ENCODE measurements around the gene ZNF573. TPM values are rescaled to one million over a fixed set of nuclear protein-coding genes. Genes with fewer than 3 reads are reported as not detected.

The ZNF573 gene
- total and polyA plus RNA-seq, 2 of the 13 experiments (the other 11 are each of a cell fraction or from before 2014, with no cell fraction given) = 3.1 to 9.3 TPM

DNA sequence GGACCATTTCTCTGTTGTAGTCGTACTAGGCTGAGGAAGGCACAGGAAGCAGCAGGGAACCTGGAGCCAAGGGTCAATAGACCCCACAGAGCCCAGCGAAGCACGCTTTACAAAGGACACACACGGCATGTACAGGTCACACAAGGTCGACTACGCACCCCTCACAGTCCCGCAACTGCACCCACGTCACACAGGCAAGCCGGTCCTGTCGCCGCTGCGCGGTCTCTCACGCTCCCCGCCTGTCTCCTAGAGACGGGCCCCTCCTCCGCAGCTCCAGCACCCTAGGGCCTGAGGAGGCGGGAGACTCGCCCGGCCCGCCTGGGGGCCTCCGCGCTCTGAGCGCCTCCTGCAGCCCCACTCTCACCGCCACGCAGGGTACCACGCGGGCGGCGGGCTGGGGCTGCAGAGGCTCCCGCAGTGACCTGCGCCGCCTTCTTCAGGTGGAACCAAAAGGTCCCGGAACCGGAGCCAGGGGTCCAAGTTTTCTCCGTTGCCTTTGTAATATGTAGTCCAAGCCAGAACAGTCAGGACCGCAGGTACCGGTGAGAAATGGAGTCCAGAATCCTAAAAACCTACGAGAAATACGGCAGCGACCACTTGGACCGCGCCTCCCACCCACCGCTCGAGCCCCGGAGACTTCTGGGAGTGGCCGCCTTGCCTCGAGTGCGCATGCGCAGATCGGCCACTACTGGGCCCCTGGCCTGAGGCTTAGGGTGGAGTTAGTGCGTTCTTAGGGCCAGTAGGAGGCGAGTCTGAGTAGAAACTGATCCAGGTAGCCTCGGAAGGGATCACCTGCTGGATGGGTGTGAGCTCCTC is 60.1 kb downstream of the ZNF573 start, which contains the start of gene ZNF607 (continued):
- TF ChIP-seq, protein P1, sequence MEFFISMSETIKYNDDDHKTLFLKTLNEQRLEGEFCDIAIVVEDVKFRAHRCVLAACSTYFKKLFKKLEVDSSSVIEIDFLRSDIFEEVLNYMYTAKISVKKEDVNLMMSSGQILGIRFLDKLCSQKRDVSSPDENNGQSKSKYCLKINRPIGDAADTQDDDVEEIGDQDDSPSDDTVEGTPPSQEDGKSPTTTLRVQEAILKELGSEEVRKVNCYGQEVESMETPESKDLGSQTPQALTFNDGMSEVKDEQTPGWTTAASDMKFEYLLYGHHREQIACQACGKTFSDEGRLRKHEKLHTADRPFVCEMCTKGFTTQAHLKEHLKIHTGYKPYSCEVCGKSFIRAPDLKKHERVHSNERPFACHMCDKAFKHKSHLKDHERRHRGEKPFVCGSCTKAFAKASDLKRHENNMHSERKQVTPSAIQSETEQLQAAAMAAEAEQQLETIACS (CRISPR knock-in tag; IDR thresholded peaks at IDR 0.05) = no peak
- TF ChIP-seq, protein P2, sequence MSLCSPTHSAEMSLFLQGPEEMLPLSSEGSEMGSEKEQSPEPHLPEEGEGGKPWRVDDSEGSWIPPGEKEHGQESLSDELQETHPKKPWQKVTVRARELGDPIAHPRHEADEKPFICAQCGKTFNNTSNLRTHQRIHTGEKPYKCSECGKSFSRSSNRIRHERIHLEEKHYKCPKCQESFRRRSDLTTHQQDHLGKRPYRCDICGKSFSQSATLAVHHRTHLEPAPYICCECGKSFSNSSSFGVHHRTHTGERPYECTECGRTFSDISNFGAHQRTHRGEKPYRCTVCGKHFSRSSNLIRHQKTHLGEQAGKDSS (CRISPR knock-in tag; IDR thresholded peaks at IDR 0.05; ENCODE audit: borderline replicate concordance, low read depth) = no peak
- peak; percentile 64 for TF ChIP-seq RFX3 (CRISPR knock-in tag; IDR thresholded peaks at IDR 0.05)
- peak; percentile 94 for TF ChIP-seq ZNF605 (CRISPR knock-in tag; IDR thresholded peaks at IDR 0.05)
- TF ChIP-seq, protein P3, sequence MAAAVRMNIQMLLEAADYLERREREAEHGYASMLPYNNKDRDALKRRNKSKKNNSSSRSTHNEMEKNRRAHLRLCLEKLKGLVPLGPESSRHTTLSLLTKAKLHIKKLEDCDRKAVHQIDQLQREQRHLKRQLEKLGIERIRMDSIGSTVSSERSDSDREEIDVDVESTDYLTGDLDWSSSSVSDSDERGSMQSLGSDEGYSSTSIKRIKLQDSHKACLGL (CRISPR knock-in tag; IDR thresholded peaks at IDR 0.05) = peak; percentile 62; the same call in 1 of the 2 replicates
- no peak for TF ChIP-seq ZNF614 (CRISPR knock-in tag; IDR thresholded peaks at IDR 0.05; ENCODE audit: borderline replicate concordance)
- peak; percentile 83 for TF ChIP-seq YEATS4 (CRISPR knock-in tag; IDR thresholded peaks at IDR 0.05; ENCODE audit: borderline replicate concordance)
- TF ChIP-seq GABPA (IDR thresholded peaks at IDR 0.05; ENCODE audit: low read depth, low read length) = no peak
- no peak for TF ChIP-seq GABPA (CRISPR knock-in tag; IDR thresholded peaks at IDR 0.05; ENCODE audit: low read depth)
- no peak for TF ChIP-seq ZNF382 (CRISPR knock-in tag; IDR thresholded peaks at IDR 0.05; ENCODE audit: borderline replicate concordance)
- TF ChIP-seq, protein P4, sequence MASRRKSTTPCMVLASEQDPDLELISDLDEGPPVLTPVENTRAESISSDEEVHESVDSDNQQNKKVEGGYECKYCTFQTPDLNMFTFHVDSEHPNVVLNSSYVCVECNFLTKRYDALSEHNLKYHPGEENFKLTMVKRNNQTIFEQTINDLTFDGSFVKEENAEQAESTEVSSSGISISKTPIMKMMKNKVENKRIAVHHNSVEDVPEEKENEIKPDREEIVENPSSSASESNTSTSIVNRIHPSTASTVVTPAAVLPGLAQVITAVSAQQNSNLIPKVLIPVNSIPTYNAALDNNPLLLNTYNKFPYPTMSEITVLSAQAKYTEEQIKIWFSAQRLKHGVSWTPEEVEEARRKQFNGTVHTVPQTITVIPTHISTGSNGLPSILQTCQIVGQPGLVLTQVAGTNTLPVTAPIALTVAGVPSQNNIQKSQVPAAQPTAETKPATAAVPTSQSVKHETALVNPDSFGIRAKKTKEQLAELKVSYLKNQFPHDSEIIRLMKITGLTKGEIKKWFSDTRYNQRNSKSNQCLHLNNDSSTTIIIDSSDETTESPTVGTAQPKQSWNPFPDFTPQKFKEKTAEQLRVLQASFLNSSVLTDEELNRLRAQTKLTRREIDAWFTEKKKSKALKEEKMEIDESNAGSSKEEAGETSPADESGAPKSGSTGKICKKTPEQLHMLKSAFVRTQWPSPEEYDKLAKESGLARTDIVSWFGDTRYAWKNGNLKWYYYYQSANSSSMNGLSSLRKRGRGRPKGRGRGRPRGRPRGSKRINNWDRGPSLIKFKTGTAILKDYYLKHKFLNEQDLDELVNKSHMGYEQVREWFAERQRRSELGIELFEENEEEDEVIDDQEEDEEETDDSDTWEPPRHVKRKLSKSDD (CRISPR knock-in tag; IDR thresholded peaks at IDR 0.05; ENCODE audit: low read depth) = no peak
- no peak for TF ChIP-seq DPF2 (CRISPR knock-in tag; IDR thresholded peaks at IDR 0.05; ENCODE audit: borderline replicate concordance, low read depth)
- TF ChIP-seq MYNN (CRISPR knock-in tag; IDR thresholded peaks at IDR 0.05; ENCODE audit: low read depth) = no peak
- TF ChIP-seq KLF6 (CRISPR knock-in tag; IDR thresholded peaks at IDR 0.05) = 0 out of 2 replicates have a peak, but pooled peaks have one; percentile 34
- TF ChIP-seq CREB1 (IDR thresholded peaks at IDR 0.05) = peak; percentile 28; the same call in 1 of the 2 replicates
- TF ChIP-seq CREB1 (CRISPR knock-in tag; IDR thresholded peaks at IDR 0.05) = 0 out of 2 replicates have a peak, but pooled peaks have one; percentile 23
- peak; percentile 74 to 91 for TF ChIP-seq POLR2A (IDR thresholded peaks at IDR 0.05; ENCODE audit: insufficient read depth in 1 of 2, low read depth in 2 of 2, low read length in 2 of 2)
- TF ChIP-seq ZNF547 (CRISPR knock-in tag; IDR thresholded peaks at IDR 0.05) = peak; percentile 71
- 0 out of 2 replicates have a peak, but pooled peaks have one; percentile 37 for TF ChIP-seq ZNF34 (CRISPR knock-in tag; IDR thresholded peaks at IDR 0.05; ENCODE audit: borderline replicate concordance)
- no peak for TF ChIP-seq CENPX (CRISPR knock-in tag; IDR thresholded peaks at IDR 0.05)
- TF ChIP-seq TEAD3 (CRISPR knock-in tag; optimal IDR thresholded peaks at IDR 0.05; ENCODE audit: borderline replicate concordance) = peak; percentile 56
- no peak for TF ChIP-seq ZNF720 (CRISPR knock-in tag; IDR thresholded peaks at IDR 0.05)
- TF ChIP-seq ZNF607 (CRISPR knock-in tag; IDR thresholded peaks at IDR 0.05; ENCODE audit: borderline replicate concordance) = peak; percentile 80; the same call in 1 of the 2 replicates

Measured in HepG2 (cell line).